Urothelium cell line (cell line): ENCODE results near the gene MSRB3.

Experiments
- DNase-seq: peaks from one replicate; pipeline ENCODE4 v3.0.0; 2011; ENCODE audit warnings: low spot score, mixed read lengths
- FAIRE-seq: peaks from 2 replicates; lab custom pipeline; 2011; peaks lifted over from hg19 to GRCh38; lab: Jason Lieb, UNC

The MSRB3 gene

GRCh38 chr12:65324056-65324455 is 45.6 kb downstream of the MSRB3 start:
- no peak for DNase-seq
- FAIRE-seq: no peak

GRCh38 chr12:65324551-65324950 is 46.1 kb downstream of the MSRB3 start:
- no peak for DNase-seq
- no peak for FAIRE-seq

- no peak for DNase-seq
- no peak for FAIRE-seq
These were observed 46.7 kb downstream of the MSRB3 start for GRCh38 chr12:65325183-65325582.

DNA sequence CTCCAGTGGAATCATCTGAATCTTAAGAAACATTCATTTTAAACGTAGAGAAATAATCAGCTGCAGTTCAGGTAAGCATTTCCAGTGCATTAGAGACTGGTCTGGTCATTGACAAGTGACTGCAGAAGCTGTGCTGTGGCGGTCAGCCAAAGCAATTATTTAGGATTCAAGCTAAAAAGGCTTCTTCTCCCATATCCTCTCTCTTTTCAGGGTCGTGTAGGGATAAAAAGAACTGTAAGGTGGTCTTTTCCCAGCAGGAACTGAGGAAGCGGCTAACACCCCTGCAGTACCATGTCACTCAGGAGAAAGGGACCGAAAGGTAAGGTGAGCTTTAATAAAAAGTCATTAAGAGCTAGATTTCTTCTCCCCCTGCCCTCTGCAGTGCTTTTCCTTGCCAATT is 48.1 kb downstream of the MSRB3 start:
- no peak for DNase-seq
- no peak for FAIRE-seq

GRCh38 chr12:65327207-65328076 is 49.0 kb downstream of the MSRB3 start:
- DNase-seq (peak; percentile 9), FAIRE-seq (no peak)

- no peak for FAIRE-seq
These were observed 51.2 kb downstream of the MSRB3 start for GRCh38 chr12:65329721-65330120.

DNA sequence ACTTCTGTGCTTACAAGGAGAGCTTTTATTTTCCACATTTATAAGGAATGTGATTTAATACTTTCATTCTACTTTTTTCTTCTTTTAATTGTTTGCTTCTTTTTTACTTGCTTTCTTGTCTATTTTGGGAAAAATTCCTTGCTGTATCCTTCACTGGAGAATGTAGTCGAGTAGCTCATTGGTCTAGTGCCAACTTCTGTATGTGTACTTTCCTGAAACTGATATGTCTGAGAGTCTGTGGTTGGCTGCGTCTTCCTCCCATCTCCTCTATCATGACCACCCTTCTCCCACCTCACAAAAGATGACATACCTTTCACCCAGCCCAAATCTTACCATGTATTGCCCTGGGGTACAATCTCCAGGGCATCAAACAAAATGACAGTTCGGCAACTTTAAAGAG is 51.8 kb downstream of the MSRB3 start:
- DNase-seq (no peak), FAIRE-seq (no peak)

More at GRCh38 chr12:65329721-65330120, 51.2 kb downstream of the MSRB3 start:
- DNase-seq: no peak

DNA sequence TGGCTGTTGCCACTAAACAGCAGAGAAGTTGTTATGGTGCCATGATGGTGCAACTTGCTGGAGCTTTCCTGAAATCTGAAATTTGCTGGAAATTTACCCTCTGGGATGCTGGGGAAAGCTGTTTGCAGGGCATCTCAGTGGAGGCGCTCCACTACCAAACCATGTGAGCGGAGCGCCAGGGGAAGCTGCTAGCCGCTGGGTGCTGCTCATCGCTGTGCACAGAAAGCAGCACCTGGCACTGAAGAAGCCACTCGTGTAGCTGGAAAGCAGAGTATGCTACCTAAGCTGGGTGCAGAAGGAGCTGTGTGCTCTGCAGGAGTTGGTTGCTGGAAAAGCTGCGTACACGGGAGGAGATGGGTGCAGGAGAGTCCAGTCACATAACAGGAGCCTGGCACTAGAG is 53.0 kb downstream of the MSRB3 start:
- no peak for DNase-seq
- no peak for FAIRE-seq

DNA sequence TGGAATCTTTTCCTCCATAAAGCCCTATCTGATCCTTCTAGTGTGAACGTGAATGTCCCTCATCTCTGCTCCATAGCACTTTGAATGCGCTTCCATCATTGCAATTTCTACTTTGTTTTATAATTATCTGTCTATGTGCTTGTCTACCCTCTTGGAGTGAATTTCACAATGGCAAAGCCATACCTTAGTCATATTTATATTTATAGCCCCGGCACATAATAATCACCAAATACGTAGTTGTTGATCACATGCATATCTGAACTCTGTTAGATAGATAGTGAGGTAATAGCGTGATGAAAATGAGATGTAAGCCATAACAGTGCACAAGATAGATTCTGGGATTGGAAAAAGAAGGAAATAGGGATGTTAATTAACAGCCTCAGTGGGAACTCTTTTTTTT is 55.2 kb downstream of the MSRB3 start:
- FAIRE-seq (no peak), DNase-seq (no peak)

DNA sequence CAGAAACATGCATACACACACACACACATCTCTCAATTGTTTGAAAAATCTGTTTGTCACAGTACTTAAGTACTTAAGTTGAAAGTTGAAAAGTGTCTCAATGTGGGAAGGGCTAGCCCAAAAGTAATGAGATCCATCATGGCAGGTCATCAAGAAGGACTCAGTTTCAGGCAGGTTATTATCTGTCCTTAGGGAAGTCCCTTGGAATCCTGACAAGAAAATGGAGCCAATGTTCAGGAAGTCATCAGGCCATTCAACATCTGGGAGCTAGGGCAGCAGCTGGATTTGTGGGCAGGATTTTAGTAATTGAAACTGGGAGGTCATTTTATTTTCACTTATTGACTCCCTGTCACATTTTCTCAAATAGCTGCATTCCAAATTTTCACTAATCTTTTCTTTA is 56.0 kb downstream of the MSRB3 start:
- FAIRE-seq (no peak), DNase-seq (no peak)

- FAIRE-seq (no peak), DNase-seq (peak; percentile 62)
These were observed 56.7 kb downstream of the MSRB3 start for GRCh38 chr12:65335021-65335714.

- DNase-seq: no peak
- FAIRE-seq: no peak
These were observed 57.5 kb downstream of the MSRB3 start for GRCh38 chr12:65335981-65336380.

- FAIRE-seq: no peak
- DNase-seq: no peak
These were observed 60.7 kb downstream of the MSRB3 start for GRCh38 chr12:65339161-65339560.

- DNase-seq: no peak
- no peak for FAIRE-seq
These were observed 64.7 kb downstream of the MSRB3 start for GRCh38 chr12:65343230-65343629.

DNA sequence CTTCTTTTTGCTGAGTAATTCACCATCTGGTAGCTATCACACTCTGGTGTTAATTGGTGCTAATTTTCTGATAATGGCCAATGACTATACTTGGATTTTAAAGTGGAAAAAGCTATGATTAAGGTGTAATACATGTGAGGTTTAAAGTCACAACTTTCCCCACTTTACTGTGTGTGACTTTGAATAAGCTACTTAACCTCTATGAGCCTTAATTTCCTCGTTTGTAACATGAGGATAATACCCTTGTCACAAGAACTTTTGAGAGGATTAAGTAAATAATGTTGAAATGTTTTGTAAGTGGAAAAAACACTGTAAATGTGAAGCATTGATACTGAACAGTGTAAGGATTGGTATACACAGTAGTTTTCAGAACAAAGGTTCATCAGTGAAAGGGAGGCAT is 65.3 kb downstream of the MSRB3 start:
- FAIRE-seq: no peak
- no peak for DNase-seq

GRCh38 chr12:65355461-65355860 is 77.0 kb downstream of the MSRB3 start:
- FAIRE-seq (no peak), DNase-seq (no peak)

DNA sequence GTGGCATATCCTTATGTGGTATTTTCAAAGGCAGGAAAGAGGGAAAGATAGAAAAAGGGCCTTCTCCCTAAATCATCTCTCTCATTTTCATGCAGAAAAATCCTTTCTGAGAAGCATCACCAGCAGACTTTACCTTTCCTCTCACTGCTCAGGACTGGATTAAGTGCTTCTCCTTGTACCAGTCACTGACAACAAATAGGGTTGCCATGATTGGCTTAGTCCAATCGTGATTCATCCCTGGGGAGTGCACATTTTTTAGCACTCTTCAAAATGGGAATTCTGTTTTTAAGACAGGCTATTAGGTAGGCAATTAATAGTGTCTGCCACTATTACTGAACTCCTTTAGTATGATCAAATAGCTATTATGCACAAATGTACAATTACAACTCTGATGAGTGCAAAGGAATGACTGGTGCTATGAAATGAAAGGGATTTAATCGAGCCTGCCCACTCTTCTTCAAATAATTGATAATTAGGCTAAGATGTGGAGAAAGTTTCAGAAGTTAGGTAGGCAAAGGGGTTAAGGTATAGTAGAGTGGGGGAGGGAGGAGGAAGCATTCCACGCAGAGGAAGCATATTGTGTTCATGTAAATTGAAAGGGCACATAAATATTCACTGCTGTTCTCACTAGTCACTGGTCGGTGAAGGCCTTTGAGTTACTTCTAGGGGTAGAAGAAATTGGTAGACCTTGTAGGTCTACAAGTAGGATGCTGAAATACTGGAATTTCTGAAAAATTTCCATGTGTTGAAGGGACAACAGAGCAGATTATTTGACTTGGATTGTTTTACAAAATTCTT is 84.0 kb downstream of the MSRB3 start:
- no peak for FAIRE-seq

GRCh38 chr12:65364046-65364445 is 85.6 kb downstream of the MSRB3 start:
- FAIRE-seq: no peak
- no peak for DNase-seq

More for the DNA sequence above, 84.0 kb downstream of the MSRB3 start:
- no peak for DNase-seq

GRCh38 chr12:65367396-65367795 is 88.9 kb downstream of the MSRB3 start:
- DNase-seq (no peak), FAIRE-seq (no peak)

DNA sequence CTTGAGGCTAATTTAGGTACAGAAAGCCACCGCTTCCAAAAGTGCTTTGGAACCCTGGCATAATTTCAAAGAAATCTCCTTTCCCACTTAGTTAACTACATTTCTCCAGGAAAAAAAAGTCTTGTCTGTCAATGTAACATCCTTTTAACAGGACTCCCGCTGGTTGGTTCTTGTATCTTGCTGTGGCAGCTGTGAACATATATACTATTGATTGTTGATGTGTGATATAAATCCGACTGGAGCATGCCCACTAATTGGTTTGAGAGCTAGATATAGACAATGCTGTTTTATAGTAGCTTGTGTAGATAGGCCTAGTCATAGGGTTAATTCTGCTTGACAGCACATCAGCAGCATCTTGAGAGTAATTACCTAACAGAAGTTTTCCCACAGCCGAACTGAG is 89.6 kb downstream of the MSRB3 start:
- DNase-seq: no peak
- no peak for FAIRE-seq

GRCh38 chr12:65372574-65372973 is 94.1 kb downstream of the MSRB3 start:
- DNase-seq: no peak
- FAIRE-seq: no peak
